ENCODE results near the gene TSPAN10. TPM values are rescaled to one million over a fixed set of nuclear protein-coding genes. Genes with fewer than 3 reads are reported as not detected.

The TSPAN10 gene
- total and polyA plus RNA-seq, 2 of the 4 experiments (the other 2 are of a cell fraction): 1.4 to 4.5 TPM

- TF ChIP-seq ELK1 (IDR thresholded peaks at IDR 0.05; ENCODE audit: borderline replicate concordance, low read depth, low read length): no peak
Observed at GRCh38 chr17:81648013-81648706, 11.2 kb downstream of the TSPAN10 start (continued).

- in situ Hi-C loops (cut with MboI; ENCODE audit: low sequenced_read_pairs) (no loop called here), dilution Hi-C loops (cut with HindIII; ENCODE audit: low sequenced_read_pairs, unreplicated experiment) (no loop called here)
Observed at GRCh38 chr17:81648707-81649085, 11.7 kb downstream of the TSPAN10 start.

More at GRCh38 chr17:81648707-81649085, 11.7 kb downstream of the TSPAN10 start:
- no peak overlapping the region for H4K91ac ChIP-seq (ENCODE audit: insufficient read depth, low read depth, low read length)
- H3K79me1 ChIP-seq (ENCODE audit: low read depth in 1 of 2, low read length in 2 of 2): no peaks in the 10 kb centered on the region; a peak in 1 of 4 replicates
- no peak overlapping the region for H3K4me2 ChIP-seq (ENCODE audit: low read depth, low read length)
- H3K56ac ChIP-seq (ENCODE audit: extremely low read depth, insufficient read depth, low read length): no peak overlapping the region
- no peak overlapping the region for H2BK5ac ChIP-seq (ENCODE audit: low read depth, low read length, poor library complexity, severe bottlenecking)
- POLR2A ChIA-PET (ENCODE audit: unreplicated experiment): no interaction called here
- H2BK15ac ChIP-seq (ENCODE audit: low read depth, low read length): no peak overlapping the region
- no peak overlapping the region for H2AK9ac ChIP-seq (replicated peaks; ENCODE audit: low read depth, low read length, poor library complexity)
- no peak overlapping the region for H2BK20ac ChIP-seq (ENCODE audit: low read depth, low read length)
- no peak overlapping the region for H3K18ac ChIP-seq (ENCODE audit: low read depth, low read length)
- no peak overlapping the region for H3K4ac ChIP-seq (ENCODE audit: low read depth, low read length)
- no peak overlapping the region for H3K23ac ChIP-seq (ENCODE audit: low read depth, low read length)
- H3K9me3 ChIP-seq (ENCODE audit: control insufficient read depth, insufficient read depth, low read length): peaks cover 8% of the 10 kb centered on the region; the same call in 1 of the 2 replicates
- no peak overlapping the region for H2BK120ac ChIP-seq (ENCODE audit: low read depth, low read length)
- DNase-seq (no peak), ATAC-seq (ENCODE audit: low read depth) (no peak)
- peaks cover 3% of the 10 kb centered on the region; the same call in 1 of the 2 replicates for H4K20me1 ChIP-seq (ENCODE audit: insufficient read depth, low read length)
- peaks cover 6% of the 10 kb centered on the region for H3K4me1 ChIP-seq (ENCODE audit: control insufficient read depth, insufficient read depth, low read length)
- no peak overlapping the region for H3K9ac ChIP-seq (ENCODE audit: low read depth, low read length)
- 54% methylated on average over 9 of the region's 14 CpGs; no CpG with 5 or more reads in 1 of the 2 experiments for WGBS, 2 experiments (ENCODE audit: extremely low coverage in 2 of 2, insufficient read length in 1 of 2)
- CTCF ChIA-PET: no interaction called here
- H3K4me3 ChIP-seq (ENCODE audit: insufficient read depth, low read depth, low read length): no peak overlapping the region
- H3K27me3 ChIP-seq (ENCODE audit: control insufficient read depth, insufficient read depth, low read length): peaks cover 19% of the 10 kb centered on the region
- no peak overlapping the region for H2AK5ac ChIP-seq (ENCODE audit: low read depth, low read length)
- peaks cover 12% of the 10 kb centered on the region for H3K9me1 ChIP-seq (ENCODE audit: insufficient read depth, low read length)
- no peak overlapping the region for H3K14ac ChIP-seq (replicated peaks; ENCODE audit: low read depth, low read length)
- H4K5ac ChIP-seq (ENCODE audit: low read depth, low read length): no peak overlapping the region
- no peak overlapping the region for H3K27ac ChIP-seq (ENCODE audit: insufficient read depth, low read length)
- no peak overlapping the region for H4K8ac ChIP-seq (ENCODE audit: low read depth in 2 of 2, low read length in 2 of 2)
- H3K36me3 ChIP-seq (ENCODE audit: control insufficient read depth, insufficient read depth, low read length): 0 out of 2 replicates have a peak, but pooled peaks cover 2% of the 10 kb centered on the region
- no peak overlapping the region for H2AFZ ChIP-seq (replicated peaks; ENCODE audit: low read length, poor library complexity)
- intact Hi-C loops (cut with micrococcal nuclease): no loop called here
- no TSS peak for BruUV-seq (replicated peaks)
- no peak for TF ChIP-seq SMC3 (IDR thresholded peaks at IDR 0.05; ENCODE audit: low read depth, low read length)
- no peak for TF ChIP-seq RAD21 (IDR thresholded peaks at IDR 0.05; ENCODE audit: low read length)
